Motor neuron (in vitro differentiated cells): Measurements from ENCODE around the gene FKBP9. TPM values are rescaled to one million over a fixed set of nuclear protein-coding genes. Genes with fewer than 3 reads are reported as not detected.
A peak's percentile ranks its signal among the peaks of the same experiment; 100 is the strongest.
"Not testable (repeated sequence)": the region's sequence is repeated elsewhere in the genome, so short reads cannot be mapped to it uniquely, and the experiment has no call there.

Experiments
- ATAC-seq, 8 experiments: fragments of 200-7000 bp; cut with Tn5 transposase; replicated peaks in 6 of 8; 2 replicates each; pipeline ENCODE4 v1.8.0; 2021; ENCODE audit warnings: mild to moderate bottlenecking in 8 of 8, moderate library complexity in 8 of 8
- H3K27ac ChIP-seq, 2 donors: fragments of 250-450 bp; sonication (Bioruptor Pico); 2 replicates each; pipeline ENCODE4 v1.9.0; 2021; ENCODE audit warnings: antibody characterized with exemption in 2 of 2, mild to moderate bottlenecking in 2 of 2, moderate library complexity in 1 of 2
- H3K4me1 ChIP-seq, 2 donors: fragments of 250-450 bp; sonication (Bioruptor Pico); replicated peaks in 1 of 2; 2 replicates each; pipeline ENCODE4 v1.6.1; 2021; ENCODE audit warnings: antibody characterized with exemption in 2 of 2, mild to moderate bottlenecking in 2 of 2, moderate library complexity in 1 of 2
- H3K4me3 ChIP-seq, 5 donors: fragments of 250-450 bp; sonication (Bioruptor Pico); 2 replicates each; pipeline ENCODE4 v1.9.0; 2021; ENCODE audit warnings: antibody characterized with exemption in 5 of 5, mild to moderate bottlenecking in 5 of 5, moderate library complexity in 4 of 5
- whole genome bisulfite sequencing, 10 experiments: fragments of 450-650 bp; shearing (Covaris generic); methylation state at CpG; one replicate each; pipeline ENCODE4 v1.0.0; 2022; 5-methylcytosine and 5-hydroxymethylcytosine counted together
- in situ Hi-C, 9 experiments: fragments of 400-800 bp; cut with MboI; loops; one replicate each; pipeline ENCODE4 v1.15.0; 2021; ENCODE audit warnings: low sequenced_read_pairs in 9 of 9, low pct_unique_long_range_greater_than_20kb in 2 of 9; ENCODE audit not compliant: unreplicated experiment in 9 of 9
- total RNA-seq, 8 experiments: library from RNA; unstranded; fragments of 300-600 nt; gene quantifications; 2 replicates each; pipeline versions ENCODE4 v1.2.3 to v1.2.4, GENCODE V29; 2022

Gene FKBP9
- total RNA-seq, 8 experiments from 2014 or later = 28.9 to 100 (median 40.4) TPM

DNA sequence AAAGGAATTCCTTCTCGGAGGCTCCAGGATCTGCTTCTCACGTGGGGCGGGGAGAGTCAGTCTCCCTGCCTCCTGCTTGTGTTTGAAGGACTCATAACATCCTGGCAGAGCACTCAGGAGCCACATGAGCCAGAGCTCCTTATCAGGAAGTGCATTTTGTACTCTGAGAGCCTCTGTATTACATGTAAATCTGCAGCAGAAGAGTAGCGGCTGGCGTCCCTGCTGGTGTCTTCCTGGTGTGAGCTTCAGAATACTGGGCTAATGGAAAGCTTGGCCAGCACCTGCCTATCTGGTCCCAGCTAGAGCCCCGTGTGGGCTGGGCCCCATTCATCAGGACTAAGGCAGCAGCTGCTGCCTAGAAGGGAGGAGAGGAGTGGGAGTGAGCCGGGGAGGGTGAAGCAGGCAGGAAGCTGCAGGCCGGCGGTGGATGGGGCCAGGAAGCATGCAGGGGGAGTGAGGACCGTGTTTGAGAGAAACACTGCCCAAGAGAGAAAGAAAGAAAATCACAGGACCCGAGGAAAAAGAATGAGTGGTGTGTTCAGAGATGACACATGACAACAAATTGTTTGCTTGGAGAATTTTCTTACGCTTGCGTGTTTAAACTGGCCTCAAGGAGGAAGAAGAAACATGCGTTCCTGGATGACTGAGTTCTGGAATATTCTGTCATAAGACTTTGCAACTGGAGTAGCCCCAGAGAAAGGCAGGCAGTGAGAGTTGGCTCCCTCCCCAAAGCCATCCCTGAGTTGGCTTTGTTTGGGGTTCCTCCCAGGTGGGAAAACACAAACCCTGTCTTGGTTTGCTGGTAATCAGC is 41.3 kb downstream of the FKBP9 start:
- peak; percentile 85 to 99 (median 96) for ATAC-seq
- Histone ChIP-seq H3K27ac (peak overlapping the region; percentile 83 to 85), H3K4me1 (peaks cover 10 to 13% of the 10 kb centered on the region in 2 donors)
- 0 to 100% (median 38%) methylated on average over 1 to 6 of the region's 14 CpGs; no CpG with 5 or more reads in 4 of the 10 experiments for WGBS, 10 experiments
- H3K4me3 ChIP-seq, in situ Hi-C loops: not testable (repeated sequence)

DNA sequence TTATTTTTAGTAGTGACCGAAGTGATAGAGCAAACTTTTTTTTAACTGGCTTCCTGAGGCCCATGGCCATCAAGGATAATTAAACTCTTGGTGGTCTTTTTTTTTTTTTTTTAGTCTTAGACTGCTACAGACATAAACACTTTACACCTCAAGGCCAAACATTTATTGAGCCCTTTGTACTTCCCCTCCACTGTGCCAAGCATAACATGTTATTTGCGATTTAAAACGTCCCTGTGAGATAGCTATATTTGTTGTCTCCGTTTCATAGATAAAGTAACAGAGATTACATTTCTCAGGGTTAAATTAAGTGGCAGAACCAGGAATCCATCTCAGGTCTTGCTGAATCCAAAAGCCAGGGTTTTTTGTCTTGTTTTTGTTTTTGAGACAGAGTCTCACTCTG is 42.1 kb downstream of the FKBP9 start:
- H3K4me1 ChIP-seq = peaks cover 10 to 13% of the 10 kb centered on the region in 2 donors
- in situ Hi-C loops, H3K4me3 ChIP-seq, ATAC-seq, H3K27ac ChIP-seq: not testable (repeated sequence)
- WGBS, 10 experiments = 64 to 100% (median 94%) methylated on average over 2 to 4 of the region's 4 CpGs; no CpG with 5 or more reads in 2 of the 10 experiments

DNA sequence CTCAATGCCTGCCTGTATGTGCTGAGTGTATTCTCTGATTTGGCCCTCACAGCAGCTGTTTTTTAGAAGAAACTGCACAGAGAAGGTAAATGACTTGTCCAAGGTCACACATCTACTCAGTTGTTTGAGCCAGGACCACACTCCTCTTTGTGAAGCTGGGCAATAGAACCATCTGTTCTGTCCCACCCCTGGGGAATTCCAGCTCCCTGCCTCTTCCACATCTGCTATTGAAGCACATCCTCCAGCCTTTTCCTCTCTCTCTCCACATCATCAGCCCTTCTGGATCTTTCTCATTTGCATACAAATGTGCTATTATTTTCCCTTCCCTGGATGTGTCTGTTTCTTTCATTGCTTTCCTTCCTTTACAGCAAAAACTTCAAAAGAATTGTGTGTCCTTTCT is 45.9 kb downstream of the FKBP9 start:
- H3K4me1 ChIP-seq, in situ Hi-C loops, H3K27ac ChIP-seq, H3K4me3 ChIP-seq: not testable (repeated sequence)
- peak in 1 of 8 experiments; percentile 10 for ATAC-seq

DNA sequence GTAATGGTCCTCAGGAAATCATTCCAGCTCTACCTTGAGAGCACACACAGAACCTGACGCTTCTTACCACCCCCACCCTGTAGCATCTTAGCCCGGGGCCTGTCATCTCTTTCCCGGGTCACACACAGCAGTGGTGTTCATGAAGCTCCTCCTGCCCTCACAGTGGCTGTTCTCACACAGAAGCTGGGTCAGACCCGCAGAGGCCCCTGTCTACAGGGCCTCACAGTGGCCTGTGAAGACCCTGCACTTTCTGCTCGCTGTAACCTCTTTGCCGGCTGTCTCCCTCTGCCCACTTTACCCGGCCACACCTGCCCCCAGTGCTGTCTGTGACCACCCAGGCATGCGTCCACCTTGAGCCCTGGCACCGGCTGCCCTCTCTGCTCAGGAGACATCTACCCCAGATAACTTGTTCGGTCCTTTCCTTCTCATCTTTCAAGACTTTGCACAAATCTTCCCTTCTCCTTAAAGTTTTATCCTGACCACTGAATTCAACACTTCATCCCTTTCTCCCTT is 46.9 kb downstream of the FKBP9 start:
- WGBS, 10 experiments = 60 to 100% (median 90%) methylated on average over 1 to 8 of the region's 10 CpGs; no CpG with 5 or more reads in 3 of the 10 experiments
- H3K4me1 ChIP-seq, ATAC-seq, in situ Hi-C loops, H3K4me3 ChIP-seq, H3K27ac ChIP-seq: not testable (repeated sequence)

DNA sequence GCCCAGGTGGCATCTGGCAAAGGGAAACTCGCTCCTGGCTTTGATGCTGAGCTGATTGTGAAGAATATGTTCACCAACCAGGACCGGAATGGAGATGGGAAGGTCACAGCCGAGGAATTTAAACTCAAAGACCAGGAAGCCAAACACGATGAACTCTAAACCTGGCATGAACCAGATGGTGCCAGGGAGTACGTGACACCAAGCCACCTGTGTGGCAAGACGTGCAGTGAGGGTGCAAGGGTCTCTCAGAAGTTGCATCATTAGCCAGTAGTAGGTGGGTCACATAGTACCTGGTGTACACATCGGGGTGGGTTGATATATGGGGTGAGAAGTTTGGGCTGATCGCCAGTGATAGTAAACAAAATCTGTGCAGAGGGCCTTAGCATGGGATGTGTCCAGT is 48.0 kb downstream of the FKBP9 start:
- H3K4me1 ChIP-seq, in situ Hi-C loops, H3K27ac ChIP-seq, ATAC-seq, H3K4me3 ChIP-seq: not testable (repeated sequence)
- no CpG with 5 or more reads among the region's 8 CpGs for WGBS, 10 experiments

DNA sequence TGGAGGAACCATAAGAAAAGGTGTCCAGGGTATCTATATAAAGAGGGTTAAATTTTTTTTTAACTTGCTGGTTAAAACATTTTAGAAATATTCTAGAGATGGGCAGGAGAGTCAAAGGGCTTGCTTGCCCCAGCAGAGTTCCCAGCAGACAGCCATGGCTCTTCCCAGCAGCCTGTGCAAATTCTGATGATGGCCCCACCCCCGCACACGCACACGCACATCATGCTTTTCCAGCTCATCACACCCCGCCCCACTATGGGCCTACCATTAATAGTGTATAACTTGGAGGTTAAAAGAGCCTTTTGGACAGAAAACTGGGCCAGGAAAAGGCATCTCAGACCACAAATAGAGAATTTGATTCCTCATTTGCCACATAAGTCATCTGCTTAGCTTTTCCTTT is 48.5 kb downstream of the FKBP9 start:
- in situ Hi-C loops, H3K27ac ChIP-seq, H3K4me1 ChIP-seq, H3K4me3 ChIP-seq: not testable (repeated sequence)
- WGBS, 10 experiments = no CpG with 5 or more reads among the region's 4 CpGs
- peak in 3 of 8 experiments; percentile 23 to 66 (median 52) for ATAC-seq

DNA sequence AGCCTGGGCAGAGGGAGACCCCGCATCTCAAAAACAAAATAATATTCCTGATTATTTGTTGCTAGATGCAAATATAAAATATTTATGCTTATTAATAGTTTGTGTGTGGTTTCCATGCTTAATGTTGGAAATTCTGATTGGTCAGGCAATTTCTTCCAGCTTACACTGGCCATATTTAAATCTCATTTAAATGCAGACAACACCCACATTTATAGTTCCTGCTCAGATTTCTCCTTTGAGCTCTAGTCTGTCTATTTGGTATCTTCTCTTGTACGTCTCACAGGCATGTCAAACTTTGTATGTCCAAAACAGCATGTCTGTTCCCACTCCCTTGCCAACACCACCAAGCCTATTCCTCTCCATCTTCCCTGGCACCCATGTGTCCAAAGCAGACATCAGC is 52.5 kb downstream of the FKBP9 start:
- H3K4me3 ChIP-seq = no peak overlapping the region
- in situ Hi-C loops = no loop called here
- ATAC-seq = peak in 3 of 8 experiments; percentile 57 to 69 (median 67)
- 33 to 100% (median 81%) methylated on average over 1 to 2 of the region's 2 CpGs; no CpG with 5 or more reads in 4 of the 10 experiments for WGBS, 10 experiments
- H3K27ac ChIP-seq = no peak overlapping the region
- no peaks in the 10 kb centered on the region for H3K4me1 ChIP-seq

DNA sequence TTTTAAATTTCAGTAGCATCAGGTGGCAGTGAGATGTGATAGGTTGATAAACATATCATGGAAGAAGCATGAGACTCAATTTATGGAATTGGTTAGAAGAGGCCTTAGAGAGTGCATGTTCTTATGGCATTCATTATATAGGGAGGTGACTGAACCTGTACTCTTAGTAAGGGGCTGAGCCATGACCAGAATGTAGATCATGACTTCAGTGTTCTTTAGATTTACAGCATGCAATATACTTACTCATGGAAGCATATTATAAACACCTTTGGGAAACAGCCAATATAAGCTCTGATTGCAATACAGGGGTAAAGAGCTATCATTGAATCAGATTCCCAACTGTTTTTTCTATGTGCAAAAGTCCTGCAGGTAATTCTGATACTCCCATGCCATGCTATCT is 55.1 kb downstream of the FKBP9 start:
- Histone ChIP-seq H3K4me1 (no peaks in the 10 kb centered on the region), H3K27ac (no peak overlapping the region), H3K4me3 (no peak overlapping the region)
- no peak for ATAC-seq
- in situ Hi-C loops = no loop called here

DNA sequence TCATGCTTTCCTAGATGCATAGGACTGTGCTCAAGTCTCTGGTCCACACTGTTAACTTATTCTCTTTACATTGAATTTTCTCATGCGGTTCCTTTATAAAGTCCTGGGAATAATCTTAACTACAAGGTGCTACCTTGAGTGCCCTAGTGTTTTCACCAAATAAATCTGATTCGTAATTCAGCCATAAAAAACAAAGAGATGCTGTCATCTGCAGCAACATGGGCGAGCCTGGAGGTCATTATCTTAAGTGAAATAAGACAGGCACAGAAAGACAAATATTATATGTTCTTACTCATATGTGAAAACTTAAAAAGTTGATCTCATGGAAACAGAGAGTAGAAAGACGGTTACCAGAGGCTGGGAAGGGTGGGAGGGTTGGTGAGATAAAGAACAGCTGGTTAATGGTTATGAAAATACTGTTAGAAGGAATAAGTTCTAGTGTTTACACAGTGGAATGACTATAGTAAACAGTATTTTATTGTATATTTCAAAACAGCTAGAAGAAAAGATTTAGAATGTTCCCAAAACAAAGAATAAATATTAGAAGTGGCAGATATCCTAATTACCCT is 67.0 kb downstream of the FKBP9 start:
- Histone ChIP-seq H3K4me3 (no peak overlapping the region), H3K27ac (no peak overlapping the region), H3K4me1 (no peaks in the 10 kb centered on the region)
- in situ Hi-C loops = no loop called here
- WGBS, 10 experiments = 73 to 100% (median 100%) methylated on average over 1 to 4 of the region's 4 CpGs
- no peak for ATAC-seq

DNA sequence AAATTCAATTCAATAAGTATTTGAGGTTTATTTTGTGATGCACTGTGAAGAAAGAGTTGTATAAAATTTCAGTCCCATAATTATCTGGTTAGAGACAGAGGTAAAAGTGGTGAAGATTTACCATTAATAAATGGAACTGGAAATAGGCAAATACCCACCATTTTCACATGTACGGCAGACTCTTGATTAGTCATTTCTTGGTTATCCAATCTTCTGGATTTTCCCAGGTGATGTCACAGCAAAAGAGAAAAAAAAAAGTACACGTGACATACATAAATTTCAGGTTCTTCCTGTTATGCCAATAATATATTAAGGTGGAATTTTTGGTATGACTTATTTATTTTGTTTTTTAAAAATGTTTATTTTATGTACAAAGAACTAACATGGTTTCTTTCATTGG is 78.5 kb downstream of the FKBP9 start:
- H3K4me3 ChIP-seq = no peak overlapping the region
- 88 to 100% (median 100%) methylated on average over 1 to 2 of the region's 2 CpGs; no CpG with 5 or more reads in 1 of the 10 experiments for WGBS, 10 experiments
- peaks cover under 1 to 9% of the 10 kb centered on the region in 2 donors for H3K4me1 ChIP-seq
- in situ Hi-C loops = no loop called here
- H3K27ac ChIP-seq = no peak overlapping the region
- ATAC-seq = no peak

DNA sequence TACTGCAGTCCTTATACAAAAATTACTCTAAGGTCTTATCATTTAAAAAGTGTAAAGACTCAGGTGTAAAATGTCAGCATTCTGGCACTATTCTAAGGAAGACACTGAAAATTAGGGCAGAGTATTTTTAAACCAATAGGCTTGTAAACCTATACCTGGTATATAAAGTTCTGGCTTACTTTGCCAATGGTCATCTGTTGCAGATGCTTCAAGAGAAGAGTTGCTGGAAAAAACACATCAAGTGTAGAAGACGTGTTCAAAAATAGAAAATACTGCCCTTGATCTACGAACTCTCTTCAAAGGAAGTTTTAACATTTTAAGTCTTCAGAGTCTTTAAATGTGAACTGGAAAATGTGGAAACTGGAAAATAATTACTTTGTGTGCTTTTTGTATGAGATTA is 81.4 kb downstream of the FKBP9 start:
- no peak for ATAC-seq
- Histone ChIP-seq H3K4me3 (no peak overlapping the region), H3K4me1 (peaks cover 4 to 13% of the 10 kb centered on the region in 2 donors), H3K27ac (no peak overlapping the region)
- in situ Hi-C loops = no loop called here
- WGBS, 10 experiments = 0 to 100% (median 100%) methylated on average over 1 to 2 of the region's 2 CpGs; no CpG with 5 or more reads in 1 of the 10 experiments

DNA sequence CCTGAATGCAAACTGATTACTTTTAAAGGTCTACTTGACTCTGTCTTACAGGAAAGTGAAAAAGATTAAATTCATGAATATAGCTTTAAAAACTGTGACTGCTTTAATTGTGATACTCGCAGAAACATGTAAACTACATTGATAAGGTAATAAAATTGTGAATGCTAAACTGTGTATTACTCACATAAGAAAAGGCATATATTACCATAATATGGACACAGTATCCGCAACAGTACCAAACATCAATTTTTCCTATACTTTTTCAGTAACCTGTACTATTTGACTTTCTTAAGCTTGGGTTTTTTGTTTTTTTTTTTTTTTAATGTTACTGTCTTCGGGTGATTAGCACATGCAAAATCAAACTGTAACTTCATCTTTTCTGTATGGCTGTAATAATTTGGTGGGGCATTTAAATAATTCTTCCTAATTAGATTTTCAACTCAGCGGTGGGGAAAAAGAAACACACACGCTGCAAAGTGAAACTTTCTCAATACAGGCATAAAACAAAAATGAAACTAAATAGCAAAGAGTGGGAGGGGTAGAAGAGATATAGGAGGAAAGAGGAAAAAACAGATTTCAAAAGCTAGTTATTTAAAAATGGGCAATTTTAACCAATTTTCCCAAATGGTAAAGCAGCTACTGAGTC is 82.1 kb downstream of the FKBP9 start:
- Histone ChIP-seq H3K27ac (no peak overlapping the region), H3K4me1 (peaks cover 4 to 12% of the 10 kb centered on the region in 2 donors), H3K4me3 (no peak overlapping the region)
- in situ Hi-C loops = no loop called here
- 3 to 100% (median 78%) methylated on average over 3 to 5 of the region's 5 CpGs for WGBS, 10 experiments
- ATAC-seq = peak in 2 of 8 experiments; percentile 11 to 15

DNA sequence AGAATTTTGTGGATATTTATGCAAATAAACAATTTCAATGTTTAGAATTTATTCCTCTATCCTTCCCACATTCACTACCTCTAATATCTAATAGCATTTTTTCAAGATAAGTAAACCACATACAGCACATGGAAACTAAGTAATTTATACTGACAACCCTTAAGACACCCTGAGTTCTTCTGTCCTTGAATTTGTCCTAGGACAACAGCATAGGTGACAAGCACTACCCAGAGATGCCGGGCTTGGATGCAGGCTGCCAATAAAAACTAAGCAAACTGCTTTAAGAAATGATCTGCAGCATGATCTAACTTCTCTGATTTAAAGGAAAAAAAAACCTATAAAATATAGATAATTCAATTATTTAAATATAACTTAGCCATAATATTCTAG is 82.7 kb downstream of the FKBP9 start:
- peaks cover 4 to 8% of the 10 kb centered on the region in 2 donors for H3K4me1 ChIP-seq
- no peak for ATAC-seq
- 0 to 100% (median 67%) methylated on average over 1 of the region's 1 CpG; no CpG with 5 or more reads in 3 of the 10 experiments for WGBS, 10 experiments
- H3K27ac ChIP-seq = no peak overlapping the region
- no peak overlapping the region for H3K4me3 ChIP-seq
- in situ Hi-C loops = no loop called here
